Activated naive CD8-positive, alpha-beta T cell treated with anti-CD3 and anti-CD28 coated beads for 36 hours (primary cell): ENCODE data around the gene POM121L12. TPM values are rescaled to one million over a fixed set of nuclear protein-coding genes. Genes with fewer than 3 reads are reported as not detected.

ENCODE experiments used
- DNase-seq: peaks from one replicate; pipeline ENCODE4 v3.0.0; 2021
- H3K27ac Mint-ChIP-seq: one replicate; pipeline ENCODE4 v1.8.0; 2022; ENCODE audit warnings: mild to moderate bottlenecking, moderate library complexity, mixed read lengths
- H3K27me3 Mint-ChIP-seq: one replicate; pipeline ENCODE4 v1.8.0; 2022; ENCODE audit warnings: mild to moderate bottlenecking, mixed read lengths
- H3K36me3 Mint-ChIP-seq: one replicate; pipeline ENCODE4 v1.8.0; 2021; ENCODE audit warnings: mild to moderate bottlenecking, mixed read lengths
- H3K4me1 Mint-ChIP-seq: one replicate; pipeline ENCODE4 v1.8.0; 2021; ENCODE audit warnings: mixed read lengths
- H3K4me3 Mint-ChIP-seq: one replicate; pipeline ENCODE4 v1.8.0; 2022; ENCODE audit warnings: mild to moderate bottlenecking, moderate library complexity, mixed read lengths
- H3K9me3 Mint-ChIP-seq: one replicate; pipeline ENCODE4 v1.8.0; 2022; ENCODE audit warnings: mixed read lengths
- total RNA-seq, 2 experiments: library from RNA; stranded (reverse); gene quantifications; one replicate each; pipeline ENCODE4 v1.2.3, GENCODE V29; 2021

Gene POM121L12
- total RNA-seq, 2 experiments from 2014 or later, result not detected

- Mint-ChIP-seq H3K27me3 (no peaks in the 10 kb centered on the region), H3K36me3 (no peaks in the 10 kb centered on the region), H3K9me3 (peaks cover 6% of the 10 kb centered on the region)
Observed at GRCh38 chr7:53068673-53069072, 33.2 kb downstream of the POM121L12 start.

GRCh38 chr7:53070883-53071282, 35.5 kb downstream of the POM121L12 start:
- Mint-ChIP-seq H3K4me3 (no peak overlapping the region), H3K9me3 (peaks cover 4% of the 10 kb centered on the region), H3K4me1 (no peaks in the 10 kb centered on the region), H3K27me3 (no peaks in the 10 kb centered on the region), H3K36me3 (no peaks in the 10 kb centered on the region), H3K27ac (no peak overlapping the region)
- no peak for DNase-seq

More at GRCh38 chr7:53068673-53069072, 33.2 kb downstream of the POM121L12 start:
- no peak overlapping the region for H3K27ac Mint-ChIP-seq
- no peaks in the 10 kb centered on the region for H3K4me1 Mint-ChIP-seq
- DNase-seq, result no peak
- H3K4me3 Mint-ChIP-seq, result no peak overlapping the region
